CD4-positive, alpha-beta T cell treated with Interleukin-17A for 1 hour (primary cell): ENCODE measurements around the gene TAF7L.
"Not testable (repeated sequence)": the region's sequence is repeated elsewhere in the genome, so short reads cannot be mapped to it uniquely, and the experiment has no call there.

ENCODE experiments used
- DNase-seq: peaks from one replicate; pipeline ENCODE4 v3.0.0-alpha.2; 2020

The TAF7L gene, protein sequence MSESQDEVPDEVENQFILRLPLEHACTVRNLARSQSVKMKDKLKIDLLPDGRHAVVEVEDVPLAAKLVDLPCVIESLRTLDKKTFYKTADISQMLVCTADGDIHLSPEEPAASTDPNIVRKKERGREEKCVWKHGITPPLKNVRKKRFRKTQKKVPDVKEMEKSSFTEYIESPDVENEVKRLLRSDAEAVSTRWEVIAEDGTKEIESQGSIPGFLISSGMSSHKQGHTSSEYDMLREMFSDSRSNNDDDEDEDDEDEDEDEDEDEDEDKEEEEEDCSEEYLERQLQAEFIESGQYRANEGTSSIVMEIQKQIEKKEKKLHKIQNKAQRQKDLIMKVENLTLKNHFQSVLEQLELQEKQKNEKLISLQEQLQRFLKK

DNA sequence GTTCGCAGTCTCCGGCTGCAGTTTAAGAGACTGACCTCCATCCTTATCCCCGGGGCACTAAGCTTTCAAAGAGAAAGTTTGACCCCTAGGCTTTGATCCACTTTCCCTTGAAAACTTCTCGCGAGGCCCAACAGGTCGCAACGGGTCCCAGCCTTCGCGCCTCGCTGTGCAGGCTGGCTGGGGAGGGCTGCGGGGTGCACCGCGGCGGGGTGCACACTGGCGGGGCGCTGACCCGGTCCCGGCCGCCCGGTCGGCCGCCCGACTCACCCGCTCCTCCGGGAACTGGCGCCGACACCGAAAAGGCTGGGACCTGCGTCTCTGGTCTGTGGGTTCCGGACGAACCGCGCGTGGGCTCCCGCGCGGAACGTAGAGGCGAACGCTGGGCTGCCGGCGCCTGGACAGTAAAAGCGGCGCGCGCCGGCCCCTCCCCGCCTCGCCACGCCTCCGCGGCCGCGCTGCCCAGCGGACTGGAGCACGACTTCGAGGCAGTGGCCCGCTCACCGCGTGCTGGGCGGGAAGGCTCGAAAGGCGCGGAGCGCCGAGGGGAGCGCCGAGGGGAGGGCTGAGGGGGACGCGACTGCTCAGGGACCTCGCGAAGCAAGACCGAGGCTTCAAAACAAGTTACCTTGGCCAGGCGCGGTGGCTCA is at the start of gene TAF7L:
Gene TAF7L (minus strand): TSS at position 378 of the 647 bp plus-strand sequence. CDS start 3,791 bp downstream, outside the sequence.
- DNase-seq, result no peak

DNA sequence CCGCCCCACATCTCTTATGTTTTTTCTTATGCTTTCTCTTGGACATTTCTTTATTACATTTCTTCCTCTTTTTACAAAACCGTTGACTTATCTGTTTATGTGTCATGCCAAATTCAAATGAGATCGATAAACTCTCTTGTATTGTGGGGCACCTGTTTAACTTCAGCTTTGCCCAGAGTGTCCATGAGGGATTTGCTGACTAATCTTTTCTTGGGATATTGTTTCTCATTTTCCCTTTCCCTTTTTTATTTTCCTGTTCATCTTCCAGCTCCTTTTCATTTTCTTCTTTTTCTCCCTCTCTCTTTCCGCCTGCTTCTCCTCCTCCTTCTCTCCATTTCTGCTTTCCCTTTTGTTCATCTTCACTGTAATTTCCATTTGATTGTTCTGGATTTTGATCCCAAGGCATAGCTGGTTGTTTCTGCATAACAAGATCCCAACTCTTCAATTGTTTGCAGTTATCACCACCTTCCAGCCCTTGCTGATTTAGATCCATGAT is 46.7 kb upstream of the TAF7L start:
- no peak for DNase-seq

DNA sequence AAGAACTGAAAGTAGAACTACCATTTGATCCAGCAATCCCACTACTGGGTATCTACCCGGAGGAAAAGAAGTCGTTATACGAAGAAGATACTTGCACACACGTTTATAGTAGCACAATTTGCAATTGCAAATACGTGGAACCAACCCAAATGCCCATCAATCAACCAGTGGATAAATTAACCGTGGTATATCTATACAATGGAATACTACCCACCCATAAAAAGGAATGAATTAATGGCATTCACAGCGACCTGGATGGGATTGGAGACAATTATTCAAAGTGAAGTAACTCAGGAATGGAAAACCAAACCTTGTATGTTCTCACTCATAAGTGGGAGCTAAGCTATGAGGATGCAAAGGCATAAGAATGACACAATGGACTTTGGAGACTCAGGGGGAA is 43.2 kb upstream of the TAF7L start:
- not testable (repeated sequence) for DNase-seq

DNA sequence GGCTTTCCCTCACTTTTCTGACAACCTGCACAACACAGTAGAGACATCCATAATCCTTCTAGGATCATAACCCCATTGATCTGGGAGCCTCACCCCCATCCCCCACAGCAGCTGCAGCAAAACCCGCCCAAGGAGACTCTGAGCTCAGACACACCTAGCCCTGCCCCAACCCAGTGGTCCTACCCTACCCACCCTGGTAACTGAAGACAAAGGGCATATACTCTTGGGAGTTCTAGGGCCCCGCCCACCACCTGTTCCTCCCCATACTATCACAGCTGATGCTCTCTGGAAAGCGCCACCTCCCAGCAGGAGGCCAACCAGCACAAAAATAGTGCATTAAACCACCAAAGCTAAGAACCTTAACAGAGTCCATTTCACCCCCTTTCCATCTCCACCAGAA is 35.5 kb upstream of the TAF7L start:
- DNase-seq, result not testable (repeated sequence)

DNA sequence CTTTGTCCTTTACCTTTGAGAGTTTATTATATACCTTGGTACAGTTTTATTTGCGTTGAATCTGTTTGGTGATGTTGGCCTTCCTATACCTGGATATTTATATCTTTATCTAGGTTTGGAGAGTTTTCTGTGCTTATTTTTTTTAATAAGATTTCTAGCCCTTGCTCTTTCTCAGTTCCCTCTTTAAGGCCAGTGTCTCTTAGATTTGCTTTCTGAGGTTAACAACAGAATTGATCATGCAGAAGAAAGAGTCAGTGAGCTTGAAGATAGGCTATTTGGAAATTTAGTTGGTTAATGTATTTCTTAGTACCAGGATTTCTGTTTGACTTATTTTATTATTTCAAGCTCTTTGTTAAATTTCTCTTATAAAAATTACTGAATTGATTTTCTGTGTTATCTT is 12.7 kb upstream of the TAF7L start:
- DNase-seq, result no peak

DNA sequence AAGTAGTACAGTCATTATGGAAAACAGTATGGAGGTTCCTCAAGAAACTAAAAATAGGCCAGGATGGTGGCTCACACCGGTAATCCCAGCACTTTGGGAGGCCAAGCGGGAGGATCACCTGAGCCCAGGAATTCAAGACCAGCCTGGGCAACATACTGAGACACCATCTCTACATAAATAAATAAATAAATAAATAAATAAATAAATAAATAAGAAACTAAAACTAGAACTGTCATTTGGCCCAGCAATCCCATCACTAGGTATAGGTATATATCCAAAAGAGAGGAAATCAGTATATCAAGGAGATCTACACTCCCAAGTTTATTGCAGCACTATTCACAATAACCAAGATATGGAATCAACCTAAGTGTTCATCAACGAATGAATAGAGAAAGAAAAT is 4.5 kb upstream of the TAF7L start:
- DNase-seq, result not testable (repeated sequence)

DNA sequence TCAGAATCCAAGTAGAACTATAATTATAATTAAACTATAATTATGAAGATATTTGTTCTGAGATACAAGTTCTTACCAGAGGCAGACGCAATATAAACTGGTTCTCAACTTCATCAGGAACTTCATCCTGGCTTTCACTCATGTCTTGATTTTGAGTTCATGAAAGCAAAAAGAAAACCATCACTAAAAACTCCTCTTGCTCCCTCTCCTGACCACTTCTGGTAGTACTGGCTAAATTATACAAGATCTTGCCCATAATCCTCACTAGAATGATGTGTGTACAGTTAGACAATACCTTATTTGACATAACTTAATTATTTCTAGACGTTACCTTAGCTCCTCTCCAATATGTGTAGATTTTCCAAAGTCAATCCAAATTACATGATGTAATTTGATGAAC is 3.7 kb downstream of the TAF7L start:
- peak; percentile 41 for DNase-seq

DNA sequence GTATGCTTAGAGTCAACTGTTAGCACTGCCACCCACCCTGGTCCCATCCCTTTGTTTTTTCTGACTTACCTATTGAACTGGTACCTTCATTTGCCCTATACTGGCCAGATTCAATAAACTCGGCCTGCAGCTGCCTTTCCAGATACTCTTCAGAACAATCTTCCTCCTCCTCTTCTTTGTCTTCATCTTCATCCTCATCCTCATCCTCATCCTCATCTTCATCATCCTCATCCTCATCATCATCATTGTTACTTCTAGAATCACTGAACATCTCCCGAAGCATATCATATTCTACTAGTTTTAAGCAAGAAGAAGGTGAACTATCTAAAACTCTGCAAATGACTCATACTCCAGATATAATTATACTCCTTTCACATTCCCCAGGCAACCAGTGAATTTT is 14.9 kb downstream of the TAF7L start:
- no peak for DNase-seq

DNA sequence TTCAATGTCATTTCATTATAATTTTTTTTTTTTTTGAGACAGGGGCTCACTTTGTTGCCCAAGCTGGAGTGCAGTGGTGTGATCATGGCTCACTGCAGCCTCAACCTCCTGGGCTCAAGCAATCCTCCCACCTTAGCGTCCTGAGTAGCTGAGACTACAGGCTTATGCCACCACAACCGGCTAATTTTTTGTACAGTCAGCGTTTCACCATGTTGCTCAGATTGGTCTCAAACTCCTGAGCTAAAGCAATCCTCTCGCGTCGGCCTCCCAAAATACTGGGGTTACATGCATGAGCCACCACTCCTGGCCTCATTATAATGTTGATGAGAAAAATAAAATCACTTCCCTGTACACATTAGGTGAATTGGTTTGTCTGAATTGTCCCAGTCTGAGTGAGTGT is 16.9 kb downstream of the TAF7L start:
- no peak for DNase-seq

DNA sequence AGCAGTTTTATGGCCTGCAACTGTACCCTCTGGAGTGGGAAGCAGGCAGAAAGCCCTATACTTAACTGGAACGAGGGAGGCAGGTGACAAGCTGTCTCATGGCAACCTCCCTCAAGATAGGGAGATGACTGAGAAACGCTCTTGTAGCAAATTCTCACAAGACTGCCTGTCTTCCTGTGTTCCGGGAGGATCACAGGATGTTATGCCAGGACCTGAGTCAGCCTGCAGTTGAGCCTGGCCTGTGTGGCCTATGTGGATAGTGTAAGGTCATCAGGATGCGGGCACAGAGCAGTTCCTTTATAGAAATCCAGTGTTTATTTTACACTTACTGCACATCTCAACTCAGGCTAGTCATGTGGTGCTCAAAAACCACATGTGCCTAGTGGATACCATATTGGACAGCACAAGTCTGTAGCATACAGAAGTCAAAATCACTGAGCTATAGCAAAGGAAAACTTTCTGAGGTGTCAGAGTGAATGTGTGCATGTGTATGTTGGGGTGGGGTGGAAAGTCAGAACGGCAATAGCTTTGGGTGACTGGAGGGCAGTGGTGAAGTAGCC is 25.2 kb downstream of the TAF7L start:
- DNase-seq, result no peak

DNA sequence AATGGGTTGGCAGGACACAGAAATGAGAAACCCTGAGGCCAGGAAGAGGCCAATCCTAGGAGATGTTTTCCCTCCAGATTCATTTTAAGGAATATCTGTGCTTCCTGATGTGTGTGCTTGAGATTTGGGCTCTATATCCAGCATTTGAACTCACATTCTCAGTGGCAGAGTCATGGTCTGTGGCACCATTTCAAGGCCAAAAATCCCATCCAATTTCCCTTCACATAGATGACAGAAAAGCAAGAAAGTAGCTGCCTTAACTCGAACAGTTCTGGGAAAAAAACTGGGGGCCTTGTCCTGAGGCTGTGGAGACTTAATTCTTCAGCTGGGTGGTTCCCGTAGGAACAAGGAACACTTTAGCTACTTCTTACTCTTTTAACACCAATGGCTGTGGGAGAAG is 27.4 kb downstream of the TAF7L start:
- DNase-seq, result no peak

DNA sequence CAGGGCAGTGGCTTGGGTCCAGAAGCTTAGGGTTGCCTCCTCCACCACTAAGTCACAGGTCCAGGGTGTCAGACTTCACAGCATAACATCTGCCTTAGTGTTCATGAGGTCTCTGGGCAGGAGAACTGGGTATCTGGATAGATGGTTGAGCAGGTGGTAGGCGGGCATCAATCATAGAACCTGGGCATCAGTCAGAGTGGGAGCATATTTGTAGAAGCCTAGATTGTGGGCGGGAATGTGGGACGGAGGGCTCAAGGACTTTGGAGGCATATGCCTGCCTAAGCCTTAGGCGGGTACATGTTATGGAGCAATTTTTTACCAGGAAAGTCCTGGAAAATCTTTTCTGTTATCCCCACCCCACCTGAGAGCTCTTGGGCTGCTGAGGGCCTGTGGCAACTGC is 28.5 kb downstream of the TAF7L start:
- no peak for DNase-seq

DNA sequence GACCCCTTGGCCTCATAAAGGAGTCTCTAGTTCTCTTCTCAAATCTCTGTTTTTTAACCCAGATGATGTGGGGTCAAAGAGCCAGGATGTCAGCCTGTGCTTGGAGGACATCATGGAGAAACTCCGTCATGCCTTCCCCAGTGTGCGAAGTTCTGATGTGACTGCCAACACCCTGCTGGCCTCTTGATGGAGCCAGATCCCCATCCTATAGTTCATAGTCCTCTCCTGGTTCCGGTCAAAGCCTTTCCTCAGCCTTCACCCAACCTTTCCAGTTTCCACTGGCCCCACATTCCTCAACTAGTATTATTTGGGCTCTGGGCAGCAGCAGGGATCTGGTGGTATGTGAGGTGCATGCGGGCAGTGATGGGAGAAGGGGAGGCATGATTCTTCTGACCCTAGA is 30.7 kb downstream of the TAF7L start:
- no peak for DNase-seq

DNA sequence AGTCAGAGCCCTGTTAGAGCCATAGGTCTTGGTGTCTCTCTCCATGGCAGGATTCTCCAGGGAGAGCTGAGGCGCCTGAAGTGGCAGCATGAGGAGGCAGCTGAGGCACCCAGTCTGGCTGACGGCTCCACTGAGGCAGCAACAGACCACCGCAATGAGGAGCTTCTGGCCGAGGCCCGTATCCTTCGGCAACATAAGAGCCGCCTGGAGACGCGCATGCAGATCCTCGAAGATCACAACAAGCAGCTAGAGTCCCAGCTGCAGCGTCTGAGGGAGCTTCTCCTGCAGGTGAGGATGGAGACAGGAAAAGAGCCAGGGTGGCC is 32.9 kb downstream of the TAF7L start:
- DNase-seq, result no peak

DNA sequence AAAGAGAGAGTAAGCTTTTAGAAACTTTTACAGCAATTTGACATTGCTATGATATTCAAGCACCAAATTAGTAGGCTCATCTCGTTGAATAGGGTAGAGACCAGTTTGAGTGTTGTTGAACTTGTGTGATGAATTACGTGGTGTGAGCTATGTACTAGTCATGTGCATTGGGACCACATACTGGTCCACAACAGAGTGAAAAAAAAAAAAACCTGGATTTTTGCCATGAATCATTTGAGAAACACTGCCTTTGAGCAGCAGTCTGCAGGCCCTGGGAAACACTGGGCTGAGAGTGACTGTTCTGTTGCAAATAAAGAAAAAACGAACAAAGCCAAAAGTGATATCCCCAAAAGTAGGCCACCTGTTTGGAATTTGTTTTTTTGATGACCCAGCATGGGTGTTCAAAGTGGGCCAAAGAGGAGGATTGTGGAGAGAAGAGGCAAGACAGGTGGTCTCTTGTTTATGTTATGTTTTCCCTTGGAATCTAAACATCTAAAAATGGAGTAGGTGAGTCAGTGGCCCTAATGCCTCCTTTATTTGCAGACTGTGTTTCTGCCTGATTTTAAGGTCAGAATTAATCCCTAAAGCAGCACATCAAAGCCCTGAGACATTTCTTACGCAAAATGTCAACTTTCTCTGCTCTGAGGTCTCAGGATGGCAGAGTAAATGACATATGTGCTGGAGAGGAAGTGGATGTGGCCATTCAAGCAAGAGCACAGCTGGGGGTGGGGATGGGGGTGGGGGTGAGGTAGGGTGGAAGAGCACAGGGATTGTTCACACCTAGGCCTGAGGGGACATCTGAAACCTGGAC is 33.5 kb downstream of the TAF7L start:
- DNase-seq, result no peak

DNA sequence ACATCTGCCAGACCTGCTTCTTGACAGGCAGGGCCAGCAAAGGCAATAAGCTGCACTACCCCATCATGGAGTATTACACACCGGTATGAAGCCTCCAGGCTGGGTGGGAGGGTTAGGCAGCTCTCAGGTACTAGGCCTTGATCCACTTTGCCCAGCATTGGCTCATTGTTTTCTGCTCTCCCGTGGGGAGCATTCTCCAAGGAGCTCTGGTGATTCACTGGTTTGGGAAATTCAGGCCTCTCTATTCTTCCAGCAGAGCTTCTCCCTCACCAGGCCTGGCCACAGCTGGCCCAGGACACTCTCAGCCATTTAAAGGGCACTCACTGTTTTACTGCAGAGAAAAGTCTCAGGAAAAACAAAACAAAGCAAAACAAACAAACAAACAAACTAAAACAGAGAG is 38.5 kb downstream of the TAF7L start:
- DNase-seq, result no peak

DNA sequence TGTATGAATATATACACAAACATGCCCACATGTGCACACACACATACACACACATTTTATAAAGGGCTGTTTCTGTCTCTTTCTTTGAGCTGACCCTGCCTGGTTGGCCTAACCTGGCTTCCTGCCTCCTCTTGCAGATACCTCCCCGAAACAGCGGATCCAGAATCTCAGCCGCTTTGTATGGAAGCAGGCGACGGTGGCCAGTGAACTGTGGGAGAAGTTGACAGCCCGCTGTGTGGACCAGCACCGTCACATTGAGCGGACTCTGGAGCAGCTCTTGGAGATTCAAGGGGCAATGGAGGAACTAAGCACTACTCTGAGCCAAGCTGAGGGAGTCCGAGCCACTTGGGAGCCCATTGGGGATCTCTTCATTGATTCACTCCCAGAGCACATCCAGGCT is 49.6 kb downstream of the TAF7L start:
- DNase-seq, result no peak

DNA sequence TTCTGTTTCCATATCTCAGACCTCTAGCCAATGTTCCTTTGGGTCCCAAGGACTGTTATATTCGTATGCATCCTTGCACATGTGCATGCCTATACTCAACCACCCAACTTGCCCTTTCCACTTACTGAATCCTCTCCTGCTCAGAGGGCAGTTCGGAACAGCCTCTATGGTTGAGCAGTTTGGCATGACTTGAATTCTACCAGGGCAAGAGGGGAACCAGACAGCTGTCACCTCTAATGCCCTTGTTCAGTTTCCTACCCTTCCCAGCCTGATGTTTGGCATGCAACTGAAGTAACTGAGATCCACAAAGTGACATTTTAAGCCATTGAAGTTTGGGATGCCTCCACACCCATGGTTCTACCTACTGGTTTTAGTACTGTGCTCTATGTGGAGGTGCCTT is 54.1 kb downstream of the TAF7L start:
- no peak for DNase-seq

DNA sequence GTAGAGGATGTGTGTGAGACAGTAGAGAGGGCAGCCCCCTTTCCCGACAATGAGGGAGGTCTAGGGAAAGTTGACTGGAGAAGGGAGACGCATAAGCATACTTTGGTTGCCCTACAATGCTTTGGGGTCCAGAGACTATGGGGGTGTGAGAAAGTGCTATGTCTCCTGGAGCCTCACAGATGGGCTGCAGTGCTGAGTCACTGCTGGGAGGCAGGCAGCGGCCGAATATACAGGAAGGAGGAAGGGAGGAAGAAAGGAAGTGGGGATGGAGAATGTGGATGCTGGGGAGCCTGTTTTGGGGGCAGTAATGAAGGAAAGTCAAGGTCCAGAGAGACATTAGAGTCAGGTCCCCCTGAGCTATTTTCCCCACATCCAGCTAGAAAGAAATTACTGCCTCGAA is 58.8 kb downstream of the TAF7L start:
- DNase-seq, result no peak

DNA sequence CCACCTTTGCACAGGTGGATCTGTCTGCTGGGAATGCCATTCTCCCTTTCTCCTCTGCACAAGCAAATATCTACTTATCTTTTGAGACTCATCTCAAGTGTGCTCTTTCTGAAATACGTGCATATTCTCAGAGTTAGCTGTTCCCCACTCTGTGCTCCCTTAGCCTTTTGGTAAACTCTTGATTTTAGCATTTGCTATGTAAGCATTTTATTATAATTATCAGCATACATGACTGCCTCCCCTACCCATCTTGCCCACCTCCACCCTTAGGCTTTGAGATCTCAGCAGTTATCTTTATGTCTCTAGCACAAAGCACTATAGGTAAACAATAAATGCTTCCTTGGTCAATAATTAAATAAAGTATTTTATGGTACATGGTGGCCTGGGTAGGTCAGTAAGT is 60.1 kb downstream of the TAF7L start:
- no peak for DNase-seq

DNA sequence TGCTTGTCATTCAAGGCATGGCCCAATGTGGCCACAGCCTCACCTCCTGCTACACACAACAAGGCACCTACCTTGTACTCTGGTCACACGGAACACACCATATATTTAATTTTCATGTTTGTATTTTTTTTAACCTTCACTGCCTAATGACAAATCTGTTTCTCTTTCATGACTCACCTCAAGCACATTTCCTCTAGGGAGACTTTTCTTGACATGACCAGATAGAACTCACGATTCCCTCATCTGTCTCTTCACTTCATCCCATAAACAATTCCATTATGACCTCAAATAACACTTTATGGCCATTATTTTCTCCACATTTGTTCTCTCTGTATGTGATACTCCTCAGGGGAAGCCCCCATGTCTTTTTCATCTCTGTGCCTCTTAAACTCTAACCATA is 60.5 kb downstream of the TAF7L start:
- DNase-seq, result no peak

DNA sequence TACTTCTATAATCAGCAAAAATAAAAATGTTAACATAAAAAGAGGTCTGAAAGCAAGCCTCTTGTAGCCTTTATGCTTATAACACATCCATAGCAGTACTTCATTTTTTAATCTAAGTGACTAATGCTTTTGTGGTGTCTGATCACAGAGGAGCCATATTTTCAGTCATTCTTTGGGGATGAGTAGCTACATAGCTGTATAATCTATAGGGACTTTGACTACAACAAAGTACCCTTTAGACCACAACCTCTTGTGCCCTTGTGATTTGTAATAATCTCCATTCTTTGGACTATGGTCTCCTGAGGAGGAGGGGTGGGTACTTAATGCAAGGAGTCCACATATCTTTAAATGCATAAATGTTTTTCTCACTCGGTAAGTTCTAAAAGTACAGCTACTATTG is 62.0 kb downstream of the TAF7L start:
- no peak for DNase-seq

DNA sequence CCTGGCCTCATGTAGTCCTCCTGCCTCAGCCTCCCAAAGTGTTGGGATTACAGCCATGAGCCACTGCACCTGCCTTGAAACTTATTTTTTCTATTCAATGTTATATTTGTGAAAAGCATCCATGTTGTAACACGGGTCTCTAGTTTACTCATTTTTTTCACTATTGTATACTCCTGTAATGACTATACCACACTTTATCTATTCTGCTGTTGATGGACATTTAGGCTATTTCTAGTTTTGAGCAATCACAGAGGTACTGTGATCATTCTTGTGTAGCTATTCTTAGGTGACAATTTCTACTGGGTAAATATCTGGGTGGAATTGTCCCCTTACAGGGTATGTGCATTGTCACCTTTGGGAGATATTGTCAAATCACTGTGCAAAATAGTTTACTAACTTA is 67.9 kb downstream of the TAF7L start:
- no peak for DNase-seq
